NCI-H774 (cell line): ENCODE data around the gene DLG1.

Experiments
- DNase-seq: peaks from one replicate; lab custom pipeline; 2025; lab: John Stamatoyannopoulos, UW

The DLG1 gene

GRCh38 chr3:196997311-196997710 lies 301.1 kb downstream of the DLG1 start:
- no peak for DNase-seq

- no peak for DNase-seq
Measured at GRCh38 chr3:196996454-196997265, 301.8 kb downstream of the DLG1 start.

GRCh38 chr3:196995646-196996355 lies 302.6 kb downstream of the DLG1 start:
- no peak for DNase-seq

- DNase-seq: no peak
Measured at GRCh38 chr3:196995027-196995426, 303.4 kb downstream of the DLG1 start.

- no peak for DNase-seq
Measured at GRCh38 chr3:196994056-196994455, 304.4 kb downstream of the DLG1 start.
